IMR-90 (cell line): ENCODE data around the gene DNAH8. TPM values are rescaled to one million over a fixed set of nuclear protein-coding genes. Genes with fewer than 3 reads are reported as not detected.

ENCODE experiments used
- ATAC-seq: fragments of 200-7000 bp; cut with Tn5 transposase; 2 replicates; pipeline ENCODE4 v1.9.1; 2020; ENCODE audit warnings: low read depth, mild to moderate bottlenecking, moderate library complexity
- BruUV-seq: library from RNA; stranded (reverse); fragments of 400-500 nt; replicated peaks from 2 replicates; lab custom pipeline; 2021; lab: Mats Ljungman, UMichigan
- CTCF ChIA-PET: fragments of 300-600 bp; formaldehyde crosslinking; extraction: SDS; loops from one replicate; lab custom pipeline; 2021; ENCODE audit warnings: antibody characterized with exemption; lab: Yijun Ruan, JAX
- POLR2A ChIA-PET: fragments of 300-600 bp; sonication (Branson Sonifier 250); formaldehyde crosslinking; loops from one replicate; lab custom pipeline; 2022; ENCODE audit warnings: antibody characterized with exemption; ENCODE audit not compliant: unreplicated experiment; lab: Charles Lee
- DNase-seq: peaks from one replicate; pipeline ENCODE4 v3.0.0; 2013
- H2AFZ ChIP-seq: replicated peaks from 2 replicates; pipeline ENCODE3; 2013; ENCODE audit warnings: low read length, mild to moderate bottlenecking; ENCODE audit not compliant: poor library complexity
- H2AK5ac ChIP-seq: 2 replicates; pipeline ENCODE4 v1.6.1; 2013; ENCODE audit warnings: low read depth, low read length, inconsistent platforms
- H2AK9ac ChIP-seq: replicated peaks from 2 replicates; pipeline ENCODE3; 2013; ENCODE audit warnings: mild to moderate bottlenecking, low read depth, low read length, moderate library complexity; ENCODE audit not compliant: poor library complexity
- H2BK120ac ChIP-seq: 2 replicates; pipeline ENCODE4 v1.6.1; 2013; ENCODE audit warnings: low read depth, low read length, inconsistent platforms
- H2BK15ac ChIP-seq: 3 replicates; pipeline ENCODE4 v1.6.1; 2013; ENCODE audit warnings: low read depth, low read length, inconsistent platforms
- H2BK20ac ChIP-seq: 2 replicates; pipeline ENCODE4 v1.6.1; 2013; ENCODE audit warnings: low read depth, mild to moderate bottlenecking, inconsistent platforms, low read length, moderate library complexity
- H2BK5ac ChIP-seq: 2 replicates; pipeline ENCODE4 v1.6.1; 2013; ENCODE audit warnings: mild to moderate bottlenecking, low read depth, low read length, inconsistent platforms; ENCODE audit not compliant: poor library complexity, severe bottlenecking
- H3K14ac ChIP-seq: replicated peaks from 2 replicates; pipeline ENCODE4 v1.6.1; 2013; ENCODE audit warnings: low read depth, low read length, inconsistent platforms
- H3K18ac ChIP-seq: 2 replicates; pipeline ENCODE4 v1.6.1; 2013; ENCODE audit warnings: low read depth, low read length, control low read depth
- H3K23ac ChIP-seq: 2 replicates; pipeline ENCODE4 v1.6.1; 2013; ENCODE audit warnings: low read depth, low read length, inconsistent platforms
- H3K27ac ChIP-seq: 2 replicates; pipeline ENCODE4 v1.5.1; 2013; ENCODE audit warnings: mild to moderate bottlenecking, control low read depth, low read length; ENCODE audit not compliant: insufficient read depth
- H3K27me3 ChIP-seq: 2 replicates; pipeline ENCODE4 v1.6.1; 2013; ENCODE audit warnings: low read length; ENCODE audit not compliant: control insufficient read depth, insufficient read depth
- H3K36me3 ChIP-seq: 2 replicates; pipeline ENCODE4 v1.6.1; 2013; ENCODE audit warnings: low read length, mixed read lengths; ENCODE audit not compliant: control insufficient read depth, insufficient read depth
- H3K4ac ChIP-seq: 2 replicates; pipeline ENCODE4 v1.6.1; 2013; ENCODE audit warnings: low read depth, low read length, inconsistent platforms
- H3K4me1 ChIP-seq: 2 replicates; pipeline ENCODE4 v1.6.1; 2013; ENCODE audit warnings: low read length, mixed read lengths; ENCODE audit not compliant: control insufficient read depth, insufficient read depth
- H3K4me2 ChIP-seq: 2 replicates; pipeline ENCODE4 v1.6.1; 2013; ENCODE audit warnings: low read depth, mild to moderate bottlenecking, control low read depth, low read length, moderate library complexity
- H3K4me3 ChIP-seq: 2 replicates; pipeline ENCODE4 v1.5.1; 2013; ENCODE audit warnings: low read depth, mild to moderate bottlenecking, control low read depth, low read length, moderate library complexity; ENCODE audit not compliant: insufficient read depth
- H3K56ac ChIP-seq: 2 replicates; pipeline ENCODE4 v1.6.1; 2013; ENCODE audit warnings: low read length, inconsistent platforms; ENCODE audit not compliant: insufficient read depth; ENCODE audit errors: extremely low read depth
- H3K79me1 ChIP-seq, 2 experiments: 2 replicates each; pipeline ENCODE4 v1.6.1; 2013; ENCODE audit warnings: low read length in 2 of 2, inconsistent platforms in 1 of 2, low read depth in 1 of 2
- H3K9ac ChIP-seq: 2 replicates; pipeline ENCODE4 v1.6.1; 2013; ENCODE audit warnings: low read depth, low read length, control low read depth
- H3K9me1 ChIP-seq: 2 replicates; pipeline ENCODE4 v1.6.1; 2013; ENCODE audit warnings: low read length, inconsistent platforms; ENCODE audit not compliant: insufficient read depth
- H3K9me3 ChIP-seq: 2 replicates; pipeline ENCODE4 v1.6.1; 2013; ENCODE audit warnings: low read length; ENCODE audit not compliant: control insufficient read depth, insufficient read depth
- H4K20me1 ChIP-seq: 2 replicates; pipeline ENCODE4 v1.6.1; 2013; ENCODE audit warnings: low read length, inconsistent platforms; ENCODE audit not compliant: insufficient read depth
- H4K5ac ChIP-seq: 2 replicates; pipeline ENCODE4 v1.6.1; 2013; ENCODE audit warnings: mild to moderate bottlenecking, low read depth, low read length, control low read depth
- H4K8ac ChIP-seq, 2 experiments: 2 replicates each; pipeline ENCODE4 v1.6.1; 2013; ENCODE audit warnings: low read depth in 2 of 2, low read length in 2 of 2, control low read depth in 1 of 2, inconsistent platforms in 1 of 2
- H4K91ac ChIP-seq: 2 replicates; pipeline ENCODE4 v1.6.1; 2013; ENCODE audit warnings: low read depth, low read length, inconsistent platforms; ENCODE audit not compliant: insufficient read depth
- CEBPB ChIP-seq: IDR thresholded peaks from 2 replicates; pipeline ENCODE4 v1.6.1; 2012; ENCODE audit warnings: low read depth, low read length, improper control_type of control experiment
- ELK1 ChIP-seq: fragments of 150-350 bp; IDR thresholded peaks from 2 replicates; pipeline ENCODE4 v1.6.1; 2016; ENCODE audit warnings: low read depth, mild to moderate bottlenecking, low read length, moderate library complexity, borderline replicate concordance
- NFE2L2 ChIP-seq: fragments of 150-350 bp; IDR thresholded peaks from 2 replicates; pipeline ENCODE4 v1.6.1; 2016; ENCODE audit warnings: low read depth, mild to moderate bottlenecking, low read length
- WGBS, 2 experiments: methylation state at CpG; one replicate each; pipeline versions ENCODE4 v1.1.5 to v1.1.7; 2013; ENCODE audit warnings: missing lambda C conversion rate in 2 of 2; ENCODE audit not compliant: insufficient read length in 1 of 2; ENCODE audit errors: extremely low coverage in 2 of 2; 5-methylcytosine and 5-hydroxymethylcytosine counted together
- dilution Hi-C: fragments of 300-500 bp; cut with HindIII; formaldehyde crosslinking; loops from one replicate; pipeline ENCODE4 v1.14.3; 2018; ENCODE audit warnings: low sequenced_read_pairs; ENCODE audit not compliant: unreplicated experiment
- in situ Hi-C: fragments of 300-500 bp; cut with MboI; formaldehyde crosslinking; loops from 3 replicates; pipeline ENCODE4 v1.14.3; 2019; ENCODE audit warnings: low sequenced_read_pairs, inconsistent platforms, mixed read lengths
- intact Hi-C: fragments of 100-400 bp; cut with micrococcal nuclease; formaldehyde crosslinking; loops from 2 replicates; pipeline ENCODE4 v1.10.0; 2022
- polyA plus RNA-seq, 3 experiments: library from polyadenylated mRNA; depleted of rRNA; stranded (reverse); fragments of >200 nt; gene quantifications; 2 replicates each; pipeline ENCODE4 v1.2.3, GENCODE V29; 2012; ENCODE audit warnings: low replicate concordance in 1 of 3
- total RNA-seq: library from RNA; depleted of rRNA; stranded (reverse); fragments of >200 nt; gene quantifications from 2 replicates; pipeline ENCODE4 v1.2.3, GENCODE V29; 2012

DNAH8 gene
- total and polyA plus RNA-seq, 2 of the 4 experiments (the other 2 are of a cell fraction) = not detected

- ChIA-PET POLR2A (no interaction called here), CTCF (interaction anchor here (0.6 kb wide), 1 partner anchor 640 kb away, joined by 3 read pairs; no protein-coding TSS in a partner anchor)
- Histone ChIP-seq H3K9me3 (no peaks in the 10 kb centered on the region), H4K8ac (no peak overlapping the region), H2AK5ac (no peak overlapping the region), H2BK120ac (no peak overlapping the region), H3K18ac (no peak overlapping the region), H3K56ac (no peak overlapping the region), H3K36me3 (no peaks in the 10 kb centered on the region), H3K9ac (no peak overlapping the region), H3K4me3 (no peak overlapping the region), H2BK15ac (no peak overlapping the region), H3K9me1 (no peaks in the 10 kb centered on the region), H3K27ac (no peak overlapping the region), H3K4me2 (no peak overlapping the region), H2AFZ (no peak overlapping the region), H3K79me1 (no peaks in the 10 kb centered on the region), H2BK20ac (no peak overlapping the region), H4K91ac (no peak overlapping the region), H3K14ac (no peak overlapping the region), H2AK9ac (no peak overlapping the region), H3K4ac (no peak overlapping the region), H4K20me1 (no peaks in the 10 kb centered on the region), H2BK5ac (no peak overlapping the region), H3K27me3 (no peaks in the 10 kb centered on the region), H4K5ac (no peak overlapping the region), H3K23ac (no peak overlapping the region), H3K4me1 (no peaks in the 10 kb centered on the region)
- intact Hi-C loops (no loop called here), dilution Hi-C loops (no loop called here), in situ Hi-C loops (no loop called here)
- WGBS, 2 experiments = no CpG with 5 or more reads among the region's 6 CpGs
- TF ChIP-seq CEBPB (no peak), ELK1 (no peak), NFE2L2 (no peak)
- DNase-seq (no peak), ATAC-seq (no peak)
- no TSS peak for BruUV-seq
Observed at GRCh38 chr6:38909015-38909730, 194.1 kb downstream of the DNAH8 start.
